IMR-90 (cell line): ENCODE measurements around the gene FANCG. TPM values are rescaled to one million over a fixed set of nuclear protein-coding genes. Genes with fewer than 3 reads are reported as not detected.

ENCODE experiments used
- ATAC-seq: fragments of 200-7000 bp; cut with Tn5 transposase; 2 replicates; pipeline ENCODE4 v1.9.1; 2020; ENCODE audit warnings: low read depth, mild to moderate bottlenecking, moderate library complexity
- BruUV-seq: library from RNA; stranded (reverse); fragments of 400-500 nt; replicated peaks from 2 replicates; lab custom pipeline; 2021; lab: Mats Ljungman, UMichigan
- CTCF ChIA-PET: fragments of 300-600 bp; formaldehyde crosslinking; extraction: SDS; loops from one replicate; lab custom pipeline; 2021; ENCODE audit warnings: antibody characterized with exemption; lab: Yijun Ruan, JAX
- POLR2A ChIA-PET: fragments of 300-600 bp; sonication (Branson Sonifier 250); formaldehyde crosslinking; loops from one replicate; lab custom pipeline; 2022; ENCODE audit warnings: antibody characterized with exemption; ENCODE audit not compliant: unreplicated experiment; lab: Charles Lee
- DNase-seq: peaks from one replicate; pipeline ENCODE4 v3.0.0; 2013
- H2AFZ ChIP-seq: replicated peaks from 2 replicates; pipeline ENCODE3; 2013; ENCODE audit warnings: low read length, mild to moderate bottlenecking; ENCODE audit not compliant: poor library complexity
- H2AK5ac ChIP-seq: 2 replicates; pipeline ENCODE4 v1.6.1; 2013; ENCODE audit warnings: low read depth, low read length, inconsistent platforms
- H2AK9ac ChIP-seq: replicated peaks from 2 replicates; pipeline ENCODE3; 2013; ENCODE audit warnings: mild to moderate bottlenecking, low read depth, low read length, moderate library complexity; ENCODE audit not compliant: poor library complexity
- H2BK120ac ChIP-seq: 2 replicates; pipeline ENCODE4 v1.6.1; 2013; ENCODE audit warnings: low read depth, low read length, inconsistent platforms
- H2BK15ac ChIP-seq: 3 replicates; pipeline ENCODE4 v1.6.1; 2013; ENCODE audit warnings: low read depth, low read length, inconsistent platforms
- H2BK20ac ChIP-seq: 2 replicates; pipeline ENCODE4 v1.6.1; 2013; ENCODE audit warnings: low read depth, mild to moderate bottlenecking, inconsistent platforms, low read length, moderate library complexity
- H2BK5ac ChIP-seq: 2 replicates; pipeline ENCODE4 v1.6.1; 2013; ENCODE audit warnings: mild to moderate bottlenecking, low read depth, low read length, inconsistent platforms; ENCODE audit not compliant: poor library complexity, severe bottlenecking
- H3K14ac ChIP-seq: replicated peaks from 2 replicates; pipeline ENCODE4 v1.6.1; 2013; ENCODE audit warnings: low read depth, low read length, inconsistent platforms
- H3K18ac ChIP-seq: 2 replicates; pipeline ENCODE4 v1.6.1; 2013; ENCODE audit warnings: low read depth, low read length, control low read depth
- H3K23ac ChIP-seq: 2 replicates; pipeline ENCODE4 v1.6.1; 2013; ENCODE audit warnings: low read depth, low read length, inconsistent platforms
- H3K27ac ChIP-seq: 2 replicates; pipeline ENCODE4 v1.5.1; 2013; ENCODE audit warnings: mild to moderate bottlenecking, control low read depth, low read length; ENCODE audit not compliant: insufficient read depth
- H3K27me3 ChIP-seq: 2 replicates; pipeline ENCODE4 v1.6.1; 2013; ENCODE audit warnings: low read length; ENCODE audit not compliant: control insufficient read depth, insufficient read depth
- H3K36me3 ChIP-seq: 2 replicates; pipeline ENCODE4 v1.6.1; 2013; ENCODE audit warnings: low read length, mixed read lengths; ENCODE audit not compliant: control insufficient read depth, insufficient read depth
- H3K4ac ChIP-seq: 2 replicates; pipeline ENCODE4 v1.6.1; 2013; ENCODE audit warnings: low read depth, low read length, inconsistent platforms
- H3K4me1 ChIP-seq: 2 replicates; pipeline ENCODE4 v1.6.1; 2013; ENCODE audit warnings: low read length, mixed read lengths; ENCODE audit not compliant: control insufficient read depth, insufficient read depth
- H3K4me2 ChIP-seq: 2 replicates; pipeline ENCODE4 v1.6.1; 2013; ENCODE audit warnings: low read depth, mild to moderate bottlenecking, control low read depth, low read length, moderate library complexity
- H3K4me3 ChIP-seq: 2 replicates; pipeline ENCODE4 v1.5.1; 2013; ENCODE audit warnings: low read depth, mild to moderate bottlenecking, control low read depth, low read length, moderate library complexity; ENCODE audit not compliant: insufficient read depth
- H3K56ac ChIP-seq: 2 replicates; pipeline ENCODE4 v1.6.1; 2013; ENCODE audit warnings: low read length, inconsistent platforms; ENCODE audit not compliant: insufficient read depth; ENCODE audit errors: extremely low read depth
- H3K79me1 ChIP-seq, 2 experiments: 2 replicates each; pipeline ENCODE4 v1.6.1; 2013; ENCODE audit warnings: low read length in 2 of 2, inconsistent platforms in 1 of 2, low read depth in 1 of 2
- H3K9ac ChIP-seq: 2 replicates; pipeline ENCODE4 v1.6.1; 2013; ENCODE audit warnings: low read depth, low read length, control low read depth
- H3K9me1 ChIP-seq: 2 replicates; pipeline ENCODE4 v1.6.1; 2013; ENCODE audit warnings: low read length, inconsistent platforms; ENCODE audit not compliant: insufficient read depth
- H3K9me3 ChIP-seq: 2 replicates; pipeline ENCODE4 v1.6.1; 2013; ENCODE audit warnings: low read length; ENCODE audit not compliant: control insufficient read depth, insufficient read depth
- H4K20me1 ChIP-seq: 2 replicates; pipeline ENCODE4 v1.6.1; 2013; ENCODE audit warnings: low read length, inconsistent platforms; ENCODE audit not compliant: insufficient read depth
- H4K5ac ChIP-seq: 2 replicates; pipeline ENCODE4 v1.6.1; 2013; ENCODE audit warnings: mild to moderate bottlenecking, low read depth, low read length, control low read depth
- H4K8ac ChIP-seq, 2 experiments: 2 replicates each; pipeline ENCODE4 v1.6.1; 2013; ENCODE audit warnings: low read depth in 2 of 2, low read length in 2 of 2, control low read depth in 1 of 2, inconsistent platforms in 1 of 2
- H4K91ac ChIP-seq: 2 replicates; pipeline ENCODE4 v1.6.1; 2013; ENCODE audit warnings: low read depth, low read length, inconsistent platforms; ENCODE audit not compliant: insufficient read depth
- CEBPB ChIP-seq: IDR thresholded peaks from 2 replicates; pipeline ENCODE4 v1.6.1; 2012; ENCODE audit warnings: low read depth, low read length, improper control_type of control experiment
- FOS ChIP-seq: fragments of 150-350 bp; IDR thresholded peaks from 2 replicates; pipeline ENCODE4 v1.6.1; 2016; ENCODE audit warnings: low read depth, low read length
- MXI1 ChIP-seq: IDR thresholded peaks from 2 replicates; pipeline ENCODE4 v1.6.1; 2012; ENCODE audit warnings: low read depth, mild to moderate bottlenecking, low read length, moderate library complexity, borderline replicate concordance
- RAD21 ChIP-seq: IDR thresholded peaks from 2 replicates; pipeline ENCODE4 v1.6.1; 2012; ENCODE audit warnings: low read length, improper control_type of control experiment
- WGBS, 2 experiments: methylation state at CpG; one replicate each; pipeline versions ENCODE4 v1.1.5 to v1.1.7; 2013; ENCODE audit warnings: missing lambda C conversion rate in 2 of 2; ENCODE audit not compliant: insufficient read length in 1 of 2; ENCODE audit errors: extremely low coverage in 2 of 2; 5-methylcytosine and 5-hydroxymethylcytosine counted together
- dilution Hi-C: fragments of 300-500 bp; cut with HindIII; formaldehyde crosslinking; loops from one replicate; pipeline ENCODE4 v1.14.3; 2018; ENCODE audit warnings: low sequenced_read_pairs; ENCODE audit not compliant: unreplicated experiment
- in situ Hi-C: fragments of 300-500 bp; cut with MboI; formaldehyde crosslinking; loops from 3 replicates; pipeline ENCODE4 v1.14.3; 2019; ENCODE audit warnings: low sequenced_read_pairs, inconsistent platforms, mixed read lengths
- intact Hi-C: fragments of 100-400 bp; cut with micrococcal nuclease; formaldehyde crosslinking; loops from 2 replicates; pipeline ENCODE4 v1.10.0; 2022
- polyA plus RNA-seq, 3 experiments: library from polyadenylated mRNA; depleted of rRNA; stranded (reverse); fragments of >200 nt; gene quantifications; 2 replicates each; pipeline ENCODE4 v1.2.3, GENCODE V29; 2012; ENCODE audit warnings: low replicate concordance in 1 of 3
- total RNA-seq: library from RNA; depleted of rRNA; stranded (reverse); fragments of >200 nt; gene quantifications from 2 replicates; pipeline ENCODE4 v1.2.3, GENCODE V29; 2012

Gene FANCG
- total and polyA plus RNA-seq, 2 of the 4 experiments (the other 2 are of a cell fraction) = 16.1 to 19.3 TPM

GRCh38 chr9:35042081-35042604, 37.6 kb downstream of the FANCG start:
- ChIA-PET POLR2A (no interaction called here), CTCF (interaction anchor here (0.6 to 2.2 kb wide), 4 partner anchors 9 to 337 kb away, joined by 3 to 6 read pairs (median 4); no protein-coding TSS in a partner anchor)
- H3K9me3 ChIP-seq = no peaks in the 10 kb centered on the region
- H3K23ac ChIP-seq = no peak overlapping the region
- no peak overlapping the region for H2BK15ac ChIP-seq
- no peaks in the 10 kb centered on the region for H4K20me1 ChIP-seq
- H3K27ac ChIP-seq = no peak overlapping the region
- H2BK20ac ChIP-seq = no peak overlapping the region
- no peak overlapping the region for H2AK9ac ChIP-seq
- H2AK5ac ChIP-seq = no peak overlapping the region
- no peak overlapping the region for H4K8ac ChIP-seq
- dilution Hi-C loops = no loop called here
- no peak overlapping the region for H3K18ac ChIP-seq
- no peak overlapping the region for H4K91ac ChIP-seq
- peak; percentile 60 for TF ChIP-seq CEBPB
- TF ChIP-seq MXI1 = no peak
- TF ChIP-seq RAD21 = no peak
- no peak for TF ChIP-seq FOS
- H3K4me3 ChIP-seq = no peak overlapping the region
- ATAC-seq = peak; percentile 42
- no peak overlapping the region for H2AFZ ChIP-seq
- H3K79me1 ChIP-seq = no peaks in the 10 kb centered on the region; a peak in 1 of 4 replicates
- H3K14ac ChIP-seq = no peak overlapping the region
- intact Hi-C loops = no loop called here
- DNase-seq = peak; percentile 49
- no peak overlapping the region for H2BK120ac ChIP-seq
- no peak overlapping the region for H4K5ac ChIP-seq
- no peaks in the 10 kb centered on the region for H3K27me3 ChIP-seq
- WGBS, 2 experiments = 83% methylated on average over 1 of the region's 3 CpGs; no CpG with 5 or more reads in 1 of the 2 experiments
- H3K4me2 ChIP-seq = no peak overlapping the region
- no peak overlapping the region for H3K9ac ChIP-seq
- H3K4ac ChIP-seq = no peak overlapping the region
- H3K56ac ChIP-seq = no peak overlapping the region
- peaks cover 11% of the 10 kb centered on the region for H3K4me1 ChIP-seq
- in situ Hi-C loops = no loop called here
- no peak overlapping the region for H2BK5ac ChIP-seq
- peaks cover 12% of the 10 kb centered on the region; the same call in 1 of the 2 replicates for H3K9me1 ChIP-seq
- no TSS peak for BruUV-seq
- H3K36me3 ChIP-seq = peaks cover 11% of the 10 kb centered on the region
